Pancreas (tissue), 10 donors: ENCODE data around the gene MALL. TPM values are rescaled to one million over a fixed set of nuclear protein-coding genes. Genes with fewer than 3 reads are reported as not detected.
"Not testable (repeated sequence)": the region's sequence is repeated elsewhere in the genome, so short reads cannot be mapped to it uniquely, and the experiment has no call there.

ENCODE experiments used
- ATAC-seq, 4 donors: fragments of 200-7000 bp; cut with Tn5 transposase; one replicate each; pipeline versions ENCODE4 v1.8.0 to v1.9.1; 2020; ENCODE audit warnings: mild to moderate bottlenecking in 4 of 4, moderate library complexity in 4 of 4
- DNase-seq, 6 donors: peaks; one replicate each; pipeline ENCODE4 v3.0.0-alpha.2; 2020
- FAIRE-seq: peaks from 2 replicates; lab custom pipeline; 2012; peaks lifted over from hg19 to GRCh38; lab: Jason Lieb, UNC
- H3K27ac ChIP-seq, 4 donors: fragments of 200-600 bp; sonication (generic); 1 replicate in 3 of 4; 2 replicates in 1 of 4; pipeline versions ENCODE4 v1.5.0 to v1.8.0; 2020
- H3K27me3 ChIP-seq, 4 donors: fragments of 200-600 bp; one replicate each; pipeline ENCODE4 v1.8.0; 2021
- H3K36me3 ChIP-seq, 3 donors: fragments of 200-600 bp; sonication (generic) in 1 of 3; one replicate each; pipeline versions ENCODE4 v1.5.0 to v1.8.0; 2020 to 2021
- H3K4me1 ChIP-seq, 3 donors: fragments of 200-600 bp; one replicate each; pipeline ENCODE4 v1.8.0; 2021
- H3K4me3 ChIP-seq, 4 donors: fragments of 200-600 bp; sonication (generic) in 2 of 4; one replicate each; pipeline versions ENCODE4 v1.5.0 to v1.8.0; 2020 to 2021
- H3K9me3 ChIP-seq, 4 donors: fragments of 200-600 bp; one replicate each; pipeline ENCODE4 v1.8.0; 2021
- WGBS, 2 donors: extraction: QIAGEN DNeasy Blood & Tissue Kit; methylation state at CpG; one replicate each; pipeline ENCODE4 v1.1.7; 2013; 5-methylcytosine and 5-hydroxymethylcytosine counted together
- intact Hi-C, 3 donors: fragments of 100-400 bp; cut with DNase I; formaldehyde crosslinking; loops; one replicate each; pipeline versions ENCODE4 v1.11.1 to v1.14.2; 2022
- polyA plus RNA-seq, 2 donors: library from polyadenylated mRNA; stranded (reverse); fragments of 200-250 nt; gene quantifications; one replicate each; pipeline ENCODE4 v1.2.3, GENCODE V29; 2013
- total RNA-seq, 6 donors: library from RNA; stranded (reverse); fragmentation: NEBNext Ultra II Directional in 4 of 6; extraction: Animal tissue kit (Norgen Biotek cat#: 25700) in 4 of 6; gene quantifications; one replicate each; pipeline versions ENCODE4 v1.2.1 to v1.2.4, GENCODE V29; 2021 to 2023
- TF ChIP-seq, protein P1 (sequence below), 4 donors: fragments of 200-600 bp; sonication (generic) in 3 of 4; IDR thresholded peaks; one replicate each; pipeline versions ENCODE4 v1.5.0 to v1.8.0; 2021; ENCODE audit warnings: antibody characterized with exemption in 4 of 4
- donor health status: healthy with polysubstance abuse.
- donor health status: DM: no; HTN: no; CAD: no; lungs with moderate emphysema.
- donor health status: DM: no; HTN: no; CAD: no.
- donor health status: control.
- donor health status: control.
- donor health status: Bipolar disorder and iron deficiency.
- donor health status: DM: yes; HTN: yes; CAD: no.
- donor health status: DM: no; HTN: no; CAD: no.
- donor health status: DM: no; HTN: no; CAD: no.
- donor health status: DM: yes; HTN: yes; CAD: no.

The MALL gene
- total and polyA plus RNA-seq, 8 donors = 2.4 to 12.9 (median 4.1) TPM

DNA sequence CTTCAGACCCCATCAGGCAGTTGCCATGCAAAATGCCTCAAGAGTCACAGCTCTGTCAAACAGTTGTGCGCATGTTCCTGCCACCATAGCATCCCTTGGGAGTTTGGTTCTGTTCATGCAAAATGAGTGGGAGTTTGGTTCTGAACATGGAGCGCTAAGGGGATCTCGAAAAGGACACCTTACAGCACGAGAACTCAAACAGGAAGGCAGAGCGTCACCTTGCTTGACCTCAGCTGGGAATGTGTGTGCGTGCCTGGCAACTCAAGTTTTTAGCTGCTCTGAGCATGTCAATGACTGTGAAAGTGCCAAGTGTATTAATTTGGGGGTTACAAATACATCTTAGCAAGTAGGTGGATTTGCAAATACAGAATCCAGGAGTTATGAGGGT is 16.6 kb downstream of the MALL start:
- DNase-seq = no peak
- Histone ChIP-seq H3K27me3 (no peaks in the 10 kb centered on the region), H3K27ac (peak overlapping the region in 2 of 4 donors; percentile 10 to 88), H3K4me3 (no peak overlapping the region), H3K4me1 (peaks cover 0 to 9% (median 0%) of the 10 kb centered on the region in 3 donors), H3K9me3 (no peaks in the 10 kb centered on the region), H3K36me3 (no peaks in the 10 kb centered on the region)
- intact Hi-C loops = no loop called here
- no peak for ATAC-seq
- no peak for FAIRE-seq
- TF ChIP-seq, protein P1, sequence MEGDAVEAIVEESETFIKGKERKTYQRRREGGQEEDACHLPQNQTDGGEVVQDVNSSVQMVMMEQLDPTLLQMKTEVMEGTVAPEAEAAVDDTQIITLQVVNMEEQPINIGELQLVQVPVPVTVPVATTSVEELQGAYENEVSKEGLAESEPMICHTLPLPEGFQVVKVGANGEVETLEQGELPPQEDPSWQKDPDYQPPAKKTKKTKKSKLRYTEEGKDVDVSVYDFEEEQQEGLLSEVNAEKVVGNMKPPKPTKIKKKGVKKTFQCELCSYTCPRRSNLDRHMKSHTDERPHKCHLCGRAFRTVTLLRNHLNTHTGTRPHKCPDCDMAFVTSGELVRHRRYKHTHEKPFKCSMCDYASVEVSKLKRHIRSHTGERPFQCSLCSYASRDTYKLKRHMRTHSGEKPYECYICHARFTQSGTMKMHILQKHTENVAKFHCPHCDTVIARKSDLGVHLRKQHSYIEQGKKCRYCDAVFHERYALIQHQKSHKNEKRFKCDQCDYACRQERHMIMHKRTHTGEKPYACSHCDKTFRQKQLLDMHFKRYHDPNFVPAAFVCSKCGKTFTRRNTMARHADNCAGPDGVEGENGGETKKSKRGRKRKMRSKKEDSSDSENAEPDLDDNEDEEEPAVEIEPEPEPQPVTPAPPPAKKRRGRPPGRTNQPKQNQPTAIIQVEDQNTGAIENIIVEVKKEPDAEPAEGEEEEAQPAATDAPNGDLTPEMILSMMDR (IDR thresholded peaks at IDR 0.05) = no peak
- WGBS, 2 donors = 76 to 80% methylated on average over 6 of the region's 6 CpGs

DNA sequence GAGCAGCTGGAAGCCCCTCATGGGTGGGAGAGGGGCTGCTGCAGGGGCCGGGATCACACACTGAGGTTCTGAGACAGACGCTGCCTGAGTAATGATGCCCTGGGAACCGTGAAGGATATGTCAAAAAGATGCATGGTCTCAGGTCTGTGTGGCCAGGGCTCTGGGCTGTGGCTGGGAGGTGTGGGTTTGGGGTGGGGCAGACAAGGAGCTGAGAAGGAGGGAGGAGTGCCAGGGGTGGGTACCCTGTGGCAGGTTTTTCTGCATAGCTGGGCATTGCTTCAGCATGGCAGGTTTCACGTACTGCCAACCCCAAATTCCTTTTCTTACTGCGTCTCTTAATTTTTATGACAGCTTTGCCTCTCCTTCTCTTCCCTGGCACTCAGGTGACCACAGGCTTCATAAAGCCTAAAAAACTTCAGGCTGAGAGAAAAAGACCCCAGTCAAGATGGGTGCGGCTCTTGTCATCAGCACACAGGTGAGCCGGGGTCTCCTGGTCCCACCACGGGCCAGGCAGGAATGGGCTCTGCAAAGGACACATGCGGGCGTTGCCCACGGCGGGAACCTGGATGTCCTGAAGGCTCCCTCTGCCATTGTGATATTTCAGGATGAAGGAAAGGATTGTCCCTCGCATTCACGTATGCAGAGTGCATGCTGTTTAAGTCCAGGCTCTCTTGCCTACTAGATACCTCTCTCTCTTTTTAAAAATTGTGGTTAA is 18.0 kb downstream of the MALL start:
- H3K4me3 ChIP-seq = no peak overlapping the region

GRCh38 chr2:110095994-110096633 is 19.5 kb downstream of the MALL start:
- Histone ChIP-seq H3K4me3 (no peak overlapping the region), H3K27me3 (no peaks in the 10 kb centered on the region), H3K9me3 (no peaks in the 10 kb centered on the region), H3K4me1 (peaks cover 0 to 4% (median 0%) of the 10 kb centered on the region in 3 donors), H3K36me3 (no peaks in the 10 kb centered on the region), H3K27ac (no peak overlapping the region)
- TF ChIP-seq, protein P1 (IDR thresholded peaks at IDR 0.05) = no peak
- WGBS, 2 donors = 76 to 87% methylated on average over 8 of the region's 8 CpGs
- DNase-seq (peak in 1 of 6 donors; percentile 29), FAIRE-seq (no peak), ATAC-seq (no peak)
- intact Hi-C loops = no loop called here

More for the DNA sequence above, 18.0 kb downstream of the MALL start:
- Histone ChIP-seq H3K27me3 (no peaks in the 10 kb centered on the region), H3K4me1 (peaks cover 0 to 9% (median 0%) of the 10 kb centered on the region in 3 donors), H3K27ac (no peak overlapping the region), H3K36me3 (no peaks in the 10 kb centered on the region), H3K9me3 (no peaks in the 10 kb centered on the region)
- 73 to 86% methylated on average over 14 of the region's 14 CpGs for WGBS, 2 donors
- FAIRE-seq (no peak), ATAC-seq (no peak), DNase-seq (peak in 1 of 6 donors; percentile 29)
- TF ChIP-seq, protein P1 (IDR thresholded peaks at IDR 0.05) = no peak
- intact Hi-C loops = no loop called here

DNA sequence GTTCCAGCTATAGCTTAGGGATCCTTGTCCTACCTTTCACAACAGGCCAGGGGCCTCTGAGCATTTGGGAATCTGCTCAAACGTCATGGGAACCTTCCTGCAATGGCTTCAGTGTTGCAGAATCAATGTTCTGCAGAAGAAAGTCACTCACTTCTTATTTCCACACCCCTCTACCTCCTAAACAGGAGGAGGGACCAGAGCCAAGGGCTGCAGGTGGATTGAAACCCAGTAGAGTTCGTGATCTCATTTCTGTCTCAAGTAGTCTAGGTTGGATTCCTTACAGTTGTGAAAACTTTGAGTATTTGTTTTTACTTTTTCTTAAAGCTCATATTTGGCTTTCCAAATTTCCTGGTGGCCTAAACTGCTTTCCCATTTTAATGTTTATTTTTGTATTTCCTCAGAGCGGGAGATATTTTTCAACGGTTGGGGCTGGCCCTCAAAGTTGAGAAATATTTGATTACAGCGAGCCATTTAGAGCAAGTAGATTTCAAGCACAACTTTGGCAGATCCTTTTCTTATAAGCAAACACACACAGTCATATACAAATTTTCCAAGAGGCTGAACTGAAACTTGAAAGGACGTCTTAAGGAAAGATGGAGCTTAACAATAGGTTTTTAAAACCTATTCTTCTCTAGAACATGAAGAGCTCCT is 20.6 kb downstream of the MALL start:
- H3K9me3 ChIP-seq, ATAC-seq, FAIRE-seq, H3K4me1 ChIP-seq, H3K36me3 ChIP-seq, H3K4me3 ChIP-seq, intact Hi-C loops, H3K27ac ChIP-seq, H3K27me3 ChIP-seq, DNase-seq: not testable (repeated sequence)
- WGBS, 2 donors = 67 to 75% methylated on average over 4 to 5 of the region's 6 CpGs

DNA sequence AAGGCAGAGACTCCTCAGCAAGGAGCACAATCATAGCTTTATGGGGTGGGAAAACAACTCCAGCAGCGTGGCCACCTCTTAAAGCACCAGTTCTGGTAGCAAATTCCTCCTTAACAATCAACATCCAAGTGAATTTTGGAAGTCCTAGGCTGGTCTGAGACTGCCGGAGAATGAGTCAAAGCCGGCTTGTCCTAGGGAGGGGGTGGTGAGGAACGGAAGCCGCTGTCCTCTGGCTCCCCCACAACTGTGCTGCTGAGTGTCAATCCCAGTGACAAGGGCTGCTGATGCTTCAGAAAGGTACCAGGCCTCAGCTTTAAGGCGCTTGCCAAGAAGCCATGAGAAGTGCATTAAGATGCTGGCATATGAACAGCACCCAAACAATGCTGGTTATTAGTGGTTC is 21.7 kb downstream of the MALL start:
- DNase-seq, H3K36me3 ChIP-seq, H3K9me3 ChIP-seq, FAIRE-seq, H3K27ac ChIP-seq, H3K4me3 ChIP-seq, ATAC-seq, intact Hi-C loops, H3K27me3 ChIP-seq, H3K4me1 ChIP-seq: not testable (repeated sequence)
- WGBS, 2 donors = no CpG with 5 or more reads among the region's 6 CpGs

- H3K4me1 ChIP-seq, DNase-seq, H3K9me3 ChIP-seq, ATAC-seq, H3K36me3 ChIP-seq, H3K27me3 ChIP-seq, intact Hi-C loops, H3K27ac ChIP-seq, FAIRE-seq, H3K4me3 ChIP-seq: not testable (repeated sequence)
- WGBS, 2 donors = 42 to 71% methylated on average over 2 of the region's 4 CpGs
Observed at GRCh38 chr2:110090164-110090563, 25.5 kb downstream of the MALL start.

- H3K4me1 ChIP-seq, DNase-seq, H3K4me3 ChIP-seq, H3K9me3 ChIP-seq, intact Hi-C loops, H3K36me3 ChIP-seq, H3K27ac ChIP-seq, H3K27me3 ChIP-seq, FAIRE-seq: not testable (repeated sequence)
- ATAC-seq = peak in 1 of 4 donors; percentile 46
- no CpG with 5 or more reads among the region's 2 CpGs for WGBS, 2 donors
Observed at GRCh38 chr2:110083757-110084156, 31.9 kb downstream of the MALL start.

DNA sequence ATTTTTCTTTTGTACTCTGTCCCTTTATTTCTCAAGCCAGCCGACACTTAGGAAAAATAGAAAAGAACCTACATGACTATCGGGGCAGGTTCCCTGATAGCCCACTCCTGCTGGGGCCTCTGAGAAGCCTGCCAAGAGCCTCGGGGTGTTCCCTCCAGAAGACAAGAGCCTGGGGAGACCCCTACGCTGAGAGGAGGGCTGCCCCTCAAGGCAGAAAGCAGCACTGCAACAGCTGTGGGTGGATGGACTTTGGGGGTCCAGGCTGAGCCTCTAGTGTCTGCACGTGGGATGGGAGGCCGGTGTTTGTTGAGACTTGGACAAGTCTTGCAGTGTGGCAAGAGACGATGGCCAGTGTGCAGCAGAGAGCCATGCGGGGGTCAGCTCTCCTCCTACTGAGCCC is 32.5 kb downstream of the MALL start:
- FAIRE-seq, H3K27ac ChIP-seq, ATAC-seq, H3K4me1 ChIP-seq, intact Hi-C loops, H3K27me3 ChIP-seq, H3K9me3 ChIP-seq, DNase-seq, H3K4me3 ChIP-seq, H3K36me3 ChIP-seq: not testable (repeated sequence)
- no CpG with 5 or more reads among the region's 8 CpGs for WGBS, 2 donors

- DNase-seq, H3K36me3 ChIP-seq, H3K4me3 ChIP-seq, FAIRE-seq, H3K4me1 ChIP-seq, ATAC-seq, H3K27ac ChIP-seq, H3K9me3 ChIP-seq, H3K27me3 ChIP-seq, intact Hi-C loops: not testable (repeated sequence)
- WGBS, 2 donors = 17% methylated on average over 1 of the region's 4 CpGs; no CpG with 5 or more reads in 1 of the 2 donors
Observed at GRCh38 chr2:110078104-110078503, 37.5 kb downstream of the MALL start.
